ENCODE data around the gene WBP1L. TPM values are rescaled to one million over a fixed set of nuclear protein-coding genes. Genes with fewer than 3 reads are reported as not detected.
A peak's percentile ranks its signal among the peaks of the same experiment; 100 is the strongest.

Gene WBP1L
- total and polyA plus RNA-seq, 2 of the 13 experiments (the other 11 are each of a cell fraction or from before 2014, with no cell fraction given): 8.3 to 12.3 TPM

GRCh38 chr10:102814873-102815661 lies 71.3 kb downstream of the WBP1L start (continued):
- TF ChIP-seq ZNF704 (CRISPR knock-in tag; IDR thresholded peaks at IDR 0.05; ENCODE audit: borderline replicate concordance) (peak; percentile 63; the same call in 1 of the 2 replicates), PHF20 (CRISPR knock-in tag; IDR thresholded peaks at IDR 0.05) (peak; percentile 58; the same call in 1 of the 2 replicates), FOXJ3 (CRISPR knock-in tag; IDR thresholded peaks at IDR 0.05; ENCODE audit: borderline replicate concordance) (peak; percentile 84; the same call in 1 of the 2 replicates), ZNF232 (CRISPR knock-in tag; IDR thresholded peaks at IDR 0.05; ENCODE audit: borderline replicate concordance) (peak; percentile 67; the same call in 1 of the 2 replicates), ZNF549 (CRISPR knock-in tag; IDR thresholded peaks at IDR 0.05) (no peak), RNF219 (CRISPR knock-in tag; IDR thresholded peaks at IDR 0.05) (peak; percentile 86; the same call in 1 of the 2 replicates), RERE (CRISPR knock-in tag; IDR thresholded peaks at IDR 0.05; ENCODE audit: low read depth) (peak; percentile 75; the same call in 1 of the 2 replicates), ZNF607 (CRISPR knock-in tag; IDR thresholded peaks at IDR 0.05; ENCODE audit: borderline replicate concordance) (peak; percentile 46; the same call in 1 of the 2 replicates), SAFB2 (CRISPR knock-in tag; IDR thresholded peaks at IDR 0.05; ENCODE audit: borderline replicate concordance, low read depth) (peak; percentile 69; the same call in 1 of the 2 replicates), ZBTB14 (CRISPR knock-in tag; IDR thresholded peaks at IDR 0.05) (no peak), ZNF354B (CRISPR knock-in tag; IDR thresholded peaks at IDR 0.05) (peak; percentile 83; the same call in 1 of the 2 replicates), NFYC (CRISPR knock-in tag; IDR thresholded peaks at IDR 0.05) (0 out of 2 replicates have a peak, but pooled peaks have one; percentile 7), RXRA (CRISPR knock-in tag; IDR thresholded peaks at IDR 0.05) (peak; percentile 82), DNMT3B (CRISPR knock-in tag; conservative IDR thresholded peaks at IDR 0.05) (0 out of 2 replicates have a peak, but pooled peaks have one; percentile 41), CCDC6 (CRISPR knock-in tag; IDR thresholded peaks at IDR 0.05) (peak; percentile 77; the same call in 1 of the 2 replicates), NBN (conservative IDR thresholded peaks at IDR 0.05) (no peak), KAT8 (CRISPR knock-in tag; IDR thresholded peaks at IDR 0.05) (peak; percentile 63), ATF7 (IDR thresholded peaks at IDR 0.05) (no peak), ATF7 (CRISPR knock-in tag; IDR thresholded peaks at IDR 0.05) (peak; percentile 38; the same call in 1 of the 2 replicates)
